Measurements from ENCODE around the gene SH3BGRL2. TPM values are rescaled to one million over a fixed set of nuclear protein-coding genes. Genes with fewer than 3 reads are reported as not detected.

The SH3BGRL2 gene
- total RNA-seq, 1 experiment from 2014 or later = 5.2 TPM

DNA sequence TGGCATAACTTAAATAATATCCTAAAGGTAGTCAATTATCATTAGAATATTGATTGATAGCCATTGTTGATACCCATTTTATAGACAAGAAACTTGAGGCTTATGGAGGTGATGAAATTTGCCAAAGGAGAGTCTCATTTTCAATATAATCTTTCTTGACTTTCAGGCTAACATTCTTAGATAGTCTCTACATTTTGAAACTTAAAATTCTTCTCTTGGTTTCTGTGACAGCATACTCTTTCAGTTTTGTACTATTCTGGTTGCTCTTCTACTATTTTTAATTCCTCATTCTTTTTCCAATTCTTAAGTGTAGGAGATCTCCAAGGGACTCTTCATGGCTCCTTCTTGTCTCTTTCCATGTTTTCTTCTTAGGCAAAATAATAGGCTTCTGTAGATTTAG is 3.7 kb upstream of the SH3BGRL2 start:
- no peak overlapping the region for H3K9ac ChIP-seq (ENCODE audit: low read length)
- H3K4me1 ChIP-seq (ENCODE audit: control insufficient read depth in 1 of 2, insufficient read depth in 2 of 2, low read length in 2 of 2) = peaks cover 6 to 17% of the 10 kb centered on the region in 2 experiments; a peak in 3 of 4 replicates
- no peak overlapping the region for H3K27ac ChIP-seq (ENCODE audit: low read depth, low read length)
- H3K4me2 ChIP-seq (ENCODE audit: low read length) = no peak overlapping the region
- no TSS peak for BruUV-seq (replicated peaks)
- no peak overlapping the region for H3K4me3 ChIP-seq (replicated peaks in 1 of 2; ENCODE audit: low read depth in 1 of 2, low read length in 2 of 2)
- H3K27me3 ChIP-seq (ENCODE audit: insufficient read depth, low read length) = no peaks in the 10 kb centered on the region
- ChIA-PET RAD21 (ENCODE audit: low non-redundant PET in 1 of 2, low total read pairs in 2 of 2, uncharacterized antibody in 2 of 2, unreplicated experiment in 2 of 2) (no interaction called here), CTCF (no interaction called here), POLR2A (no interaction called here)
- no peaks in the 10 kb centered on the region for H4K20me1 ChIP-seq (ENCODE audit: insufficient read depth)
- H3K79me2 ChIP-seq (ENCODE audit: insufficient read depth, low read length) = no peaks in the 10 kb centered on the region
- H3K36me3 ChIP-seq (ENCODE audit: control insufficient read depth in 1 of 2, insufficient read depth in 2 of 2, low read length in 2 of 2) = no peaks in the 10 kb centered on the region
- H3K9me2 ChIP-seq (ENCODE audit: insufficient read depth) = no peaks in the 10 kb centered on the region
- ATAC-seq (no peak), DNase-seq (ENCODE audit: low read depth, low spot score) (no peak)
- no peak overlapping the region for H2AFZ ChIP-seq (ENCODE audit: low read depth, low read length, poor library complexity, severe bottlenecking)
- H3K9me3 ChIP-seq (ENCODE audit: control insufficient read depth in 1 of 2, insufficient read depth in 1 of 2, low read depth in 1 of 2, low read length in 2 of 2) = no peaks in the 10 kb centered on the region
- no peak for TF ChIP-seq CEBPB (IDR thresholded peaks at IDR 0.05; ENCODE audit: low read depth)
- no peak for TF ChIP-seq ZFX (IDR thresholded peaks at IDR 0.05)
- TF ChIP-seq REST (IDR thresholded peaks at IDR 0.05; ENCODE audit: low read depth) = no peak
- intact Hi-C loops (cut with micrococcal nuclease) = no loop called here

DNA sequence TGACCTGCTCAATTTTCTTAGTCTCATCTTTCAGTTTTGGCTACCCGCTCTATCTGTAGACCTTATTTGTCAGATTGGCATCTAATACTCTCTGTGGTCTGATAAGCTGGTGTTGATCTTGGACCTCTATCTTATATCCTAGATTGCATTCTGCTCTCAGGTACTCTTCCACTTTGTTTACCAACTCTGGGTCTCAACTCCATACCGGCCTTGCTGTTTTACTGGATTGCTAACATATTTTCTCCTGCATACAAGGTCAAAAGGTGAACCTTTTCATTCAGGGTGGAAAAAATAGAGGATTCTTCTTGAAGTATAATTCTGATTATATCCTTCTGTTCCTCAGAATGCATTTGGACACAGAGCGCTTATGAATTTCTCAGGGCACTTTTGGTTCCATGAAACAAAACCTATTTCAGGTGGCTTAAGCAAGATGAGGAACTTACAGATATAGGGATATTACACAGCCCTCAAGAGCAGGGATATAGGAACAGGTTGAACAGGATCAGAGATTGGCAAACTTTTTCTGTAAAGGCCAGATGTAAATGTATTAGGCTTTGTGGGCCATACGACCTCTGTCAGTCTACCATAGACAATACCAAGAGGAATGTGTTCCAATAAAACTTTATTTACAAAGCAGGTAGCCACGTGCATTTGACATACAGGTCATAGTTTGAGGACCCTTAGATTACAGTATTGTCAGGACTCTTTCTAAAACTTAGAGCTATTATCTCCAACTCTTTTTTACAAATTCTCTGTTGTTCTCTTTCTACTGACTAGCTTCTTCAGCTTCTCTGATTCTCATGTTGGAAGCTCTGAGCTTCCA is 2.5 kb upstream of the SH3BGRL2 start:
- Histone ChIP-seq H3K9me2 (ENCODE audit: insufficient read depth) (no peaks in the 10 kb centered on the region), H3K79me2 (ENCODE audit: insufficient read depth, low read length) (no peaks in the 10 kb centered on the region), H3K27me3 (ENCODE audit: insufficient read depth, low read length) (no peaks in the 10 kb centered on the region; the same call in 1 of the 2 replicates), H3K4me2 (ENCODE audit: low read length) (no peak overlapping the region), H4K20me1 (ENCODE audit: insufficient read depth) (no peaks in the 10 kb centered on the region), H3K27ac (ENCODE audit: low read depth, low read length) (no peak overlapping the region), H2AFZ (ENCODE audit: low read depth, low read length, poor library complexity, severe bottlenecking) (no peak overlapping the region), H3K9me3 (ENCODE audit: control insufficient read depth in 1 of 2, insufficient read depth in 1 of 2, low read depth in 1 of 2, low read length in 2 of 2) (no peaks in the 10 kb centered on the region), H3K36me3 (ENCODE audit: control insufficient read depth in 1 of 2, insufficient read depth in 2 of 2, low read length in 2 of 2) (no peaks in the 10 kb centered on the region), H3K9ac (ENCODE audit: low read length) (no peak overlapping the region), H3K4me1 (ENCODE audit: control insufficient read depth in 1 of 2, insufficient read depth in 2 of 2, low read length in 2 of 2) (peaks cover 6 to 17% of the 10 kb centered on the region in 2 experiments; a peak in 3 of 4 replicates), H3K4me3 (replicated peaks in 1 of 2; ENCODE audit: low read depth in 1 of 2, low read length in 2 of 2) (no peak overlapping the region)
- no TSS peak for BruUV-seq (replicated peaks)
- DNase-seq (ENCODE audit: low read depth, low spot score) = no peak
- CTCF ChIA-PET = no interaction called here
- intact Hi-C loops (cut with micrococcal nuclease) = no loop called here
- POLR2A ChIA-PET = no interaction called here
- RAD21 ChIA-PET (ENCODE audit: low non-redundant PET in 1 of 2, low total read pairs in 2 of 2, uncharacterized antibody in 2 of 2, unreplicated experiment in 2 of 2) = no interaction called here
- no peak for ATAC-seq
- TF ChIP-seq ZBTB33 (IDR thresholded peaks at IDR 0.05; ENCODE audit: extremely low read depth, insufficient replicate concordance, low read length) (no peak), EZH2 (IDR thresholded peaks at IDR 0.05) (no peak), TCF7L2 (IDR thresholded peaks at IDR 0.05; ENCODE audit: borderline replicate concordance, extremely low read depth, insufficient read depth, insufficient read length) (no peak), POLR2A (IDR thresholded peaks at IDR 0.05; ENCODE audit: borderline replicate concordance, extremely low read depth, insufficient read depth, insufficient read length) (no peak), EGR1 (IDR thresholded peaks at IDR 0.05; ENCODE audit: low read depth) (no peak), SRF (IDR thresholded peaks at IDR 0.05; ENCODE audit: low read depth) (no peak), SIN3A (IDR thresholded peaks at IDR 0.05; ENCODE audit: low read depth) (no peak), ELF1 (IDR thresholded peaks at IDR 0.05; ENCODE audit: borderline replicate concordance, low read depth) (no peak), ZFX (IDR thresholded peaks at IDR 0.05) (no peak)
- TF ChIP-seq, protein P1, sequence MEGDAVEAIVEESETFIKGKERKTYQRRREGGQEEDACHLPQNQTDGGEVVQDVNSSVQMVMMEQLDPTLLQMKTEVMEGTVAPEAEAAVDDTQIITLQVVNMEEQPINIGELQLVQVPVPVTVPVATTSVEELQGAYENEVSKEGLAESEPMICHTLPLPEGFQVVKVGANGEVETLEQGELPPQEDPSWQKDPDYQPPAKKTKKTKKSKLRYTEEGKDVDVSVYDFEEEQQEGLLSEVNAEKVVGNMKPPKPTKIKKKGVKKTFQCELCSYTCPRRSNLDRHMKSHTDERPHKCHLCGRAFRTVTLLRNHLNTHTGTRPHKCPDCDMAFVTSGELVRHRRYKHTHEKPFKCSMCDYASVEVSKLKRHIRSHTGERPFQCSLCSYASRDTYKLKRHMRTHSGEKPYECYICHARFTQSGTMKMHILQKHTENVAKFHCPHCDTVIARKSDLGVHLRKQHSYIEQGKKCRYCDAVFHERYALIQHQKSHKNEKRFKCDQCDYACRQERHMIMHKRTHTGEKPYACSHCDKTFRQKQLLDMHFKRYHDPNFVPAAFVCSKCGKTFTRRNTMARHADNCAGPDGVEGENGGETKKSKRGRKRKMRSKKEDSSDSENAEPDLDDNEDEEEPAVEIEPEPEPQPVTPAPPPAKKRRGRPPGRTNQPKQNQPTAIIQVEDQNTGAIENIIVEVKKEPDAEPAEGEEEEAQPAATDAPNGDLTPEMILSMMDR (IDR thresholded peaks at IDR 0.05 in 2 of 3, conservative IDR thresholded peaks at IDR 0.05 in 1 of 3; ENCODE audit: borderline replicate concordance in 1 of 3, insufficient read depth in 1 of 3, low read depth in 2 of 3, low read length in 2 of 3) = no peak

All from HCT116 (cell line).